Left forelimb (tissue), 1 donor: ENCODE data around the gene IFIT1.
"Not testable (repeated sequence)": the region's sequence is repeated elsewhere in the genome, so short reads cannot be mapped to it uniquely, and the experiment has no call there.

Experiments
- DNase-seq: peaks from one replicate; pipeline ENCODE4 v3.0.0-alpha.2; 2018; ENCODE audit warnings: low spot score

Gene IFIT1, protein sequence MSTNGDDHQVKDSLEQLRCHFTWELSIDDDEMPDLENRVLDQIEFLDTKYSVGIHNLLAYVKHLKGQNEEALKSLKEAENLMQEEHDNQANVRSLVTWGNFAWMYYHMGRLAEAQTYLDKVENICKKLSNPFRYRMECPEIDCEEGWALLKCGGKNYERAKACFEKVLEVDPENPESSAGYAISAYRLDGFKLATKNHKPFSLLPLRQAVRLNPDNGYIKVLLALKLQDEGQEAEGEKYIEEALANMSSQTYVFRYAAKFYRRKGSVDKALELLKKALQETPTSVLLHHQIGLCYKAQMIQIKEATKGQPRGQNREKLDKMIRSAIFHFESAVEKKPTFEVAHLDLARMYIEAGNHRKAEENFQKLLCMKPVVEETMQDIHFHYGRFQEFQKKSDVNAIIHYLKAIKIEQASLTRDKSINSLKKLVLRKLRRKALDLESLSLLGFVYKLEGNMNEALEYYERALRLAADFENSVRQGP

GRCh38 chr10:89391907-89392756 lies at the start of gene IFIT1:
IFIT1 (plus strand) TSS chr10:89392623; CDS start chr10:89392713, 90 bp downstream.
- DNase-seq, result no peak

GRCh38 chr10:89343089-89343767 lies 49.2 kb upstream of the IFIT1 start:
- no peak for DNase-seq

DNA sequence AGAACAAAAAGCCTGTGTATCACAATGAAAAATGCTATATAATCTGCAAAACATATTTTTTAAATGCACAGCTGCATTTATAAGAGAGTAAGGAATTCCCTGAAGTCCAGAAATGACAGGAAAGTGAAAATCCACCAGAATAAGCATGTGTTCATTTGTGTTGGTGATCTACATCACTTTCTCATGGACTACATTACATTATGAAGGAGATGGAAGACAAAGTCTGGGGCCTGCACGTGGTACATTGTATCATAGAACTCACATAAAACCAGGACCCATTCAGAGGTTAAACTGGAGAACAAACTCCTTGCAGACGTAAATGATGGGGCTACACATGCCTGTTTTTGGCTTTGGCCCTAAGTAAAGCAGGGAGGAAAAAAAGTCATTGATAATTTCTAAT lies 48.3 kb upstream of the IFIT1 start:
- DNase-seq, result no peak

DNA sequence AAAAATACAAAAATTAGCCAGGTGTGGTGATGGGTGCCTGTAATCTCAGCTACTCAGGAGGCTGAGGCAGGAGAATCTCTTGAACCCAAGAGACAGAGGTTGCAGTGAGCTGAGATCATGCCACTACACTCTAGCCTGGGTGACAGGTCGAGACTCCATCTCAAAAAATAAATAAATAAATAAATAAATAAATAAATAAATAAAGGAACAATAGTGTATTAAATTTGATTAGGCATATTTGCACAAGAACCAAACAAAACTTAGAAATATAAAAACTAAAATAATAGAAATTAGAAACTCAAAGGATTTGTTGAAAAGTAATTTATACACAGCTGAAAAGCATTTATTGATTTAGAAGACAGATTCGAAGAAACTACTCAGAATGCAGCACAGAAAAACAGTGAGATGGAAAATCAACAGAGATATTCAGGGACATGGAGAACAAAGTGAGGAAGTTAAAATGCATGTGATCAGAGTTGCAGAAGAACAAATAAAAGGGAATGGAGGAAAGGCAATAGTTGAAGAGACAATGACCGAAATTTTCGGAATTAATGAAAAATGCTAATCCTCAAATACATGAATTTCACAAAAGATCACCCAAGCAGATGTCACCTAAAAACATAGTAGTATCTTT lies 46.9 kb upstream of the IFIT1 start:
- no peak for DNase-seq

DNA sequence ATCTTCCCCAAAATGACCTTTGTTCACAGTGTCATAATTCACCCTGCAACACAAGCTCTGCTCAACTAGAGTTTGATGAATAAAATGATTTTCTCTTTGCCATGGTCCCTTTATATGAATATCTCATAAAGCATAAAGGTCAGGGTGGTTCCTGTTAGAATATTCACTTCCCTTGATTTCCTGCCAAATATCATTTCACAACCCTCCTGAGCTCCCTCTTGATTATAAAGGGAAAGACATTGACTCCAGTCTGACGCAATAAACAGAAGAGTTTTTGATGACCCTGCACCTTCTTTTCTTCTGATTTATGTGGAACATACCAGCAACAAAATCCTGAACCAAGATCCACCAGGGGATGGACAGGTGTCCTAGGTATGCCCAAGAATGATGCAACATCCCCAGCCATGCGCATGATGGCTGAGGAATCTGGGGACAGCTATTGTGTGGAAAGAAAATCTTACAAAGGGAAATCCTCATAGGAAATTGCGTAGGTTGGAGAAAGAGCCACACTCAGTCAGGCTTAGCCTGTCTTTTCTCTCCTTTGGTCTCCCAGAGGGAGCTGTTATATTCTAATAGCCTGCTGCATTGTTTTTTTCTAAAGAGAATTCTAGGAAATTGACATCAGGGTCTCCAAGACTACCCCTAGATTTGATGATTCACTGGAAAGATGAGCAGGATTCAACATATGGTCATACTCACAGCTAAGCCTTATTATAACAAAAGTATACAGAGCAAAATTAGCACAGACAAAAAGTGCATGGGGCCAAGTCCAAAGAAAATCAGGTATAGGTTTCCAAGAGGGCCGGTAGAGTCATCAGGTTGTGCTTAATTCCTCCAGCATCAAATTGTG lies 45.8 kb upstream of the IFIT1 start:
- DNase-seq, result no peak

GRCh38 chr10:89347701-89348457 lies 44.5 kb upstream of the IFIT1 start:
- no peak for DNase-seq

GRCh38 chr10:89348481-89348880 lies 43.9 kb upstream of the IFIT1 start:
- DNase-seq, result no peak

- no peak for DNase-seq
Observed at GRCh38 chr10:89348975-89349374, 43.4 kb upstream of the IFIT1 start.

GRCh38 chr10:89350631-89351315 lies 41.6 kb upstream of the IFIT1 start:
- DNase-seq, result not testable (repeated sequence)

DNA sequence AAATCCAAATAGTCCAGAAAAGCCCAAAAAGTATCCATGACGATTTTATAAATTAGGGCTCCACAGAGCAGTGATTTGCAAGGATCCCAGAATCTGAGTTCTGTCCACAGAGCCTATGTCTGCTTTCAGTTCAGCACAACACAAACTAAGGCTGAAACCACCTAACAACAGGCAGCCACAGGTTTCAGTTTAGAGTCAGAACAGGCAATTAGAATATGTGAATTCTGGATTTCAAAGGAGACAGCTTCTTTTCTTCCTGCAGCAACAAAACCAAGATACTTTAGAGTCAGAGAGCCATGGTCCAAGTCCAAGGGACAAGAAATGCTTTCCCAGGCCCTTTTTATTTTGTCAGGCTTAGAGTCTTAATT lies 41.0 kb upstream of the IFIT1 start:
- no peak for DNase-seq

GRCh38 chr10:89351780-89352597 lies 40.4 kb upstream of the IFIT1 start:
- no peak for DNase-seq

- no peak for DNase-seq
Observed at GRCh38 chr10:89352802-89353201, 39.6 kb upstream of the IFIT1 start.

DNA sequence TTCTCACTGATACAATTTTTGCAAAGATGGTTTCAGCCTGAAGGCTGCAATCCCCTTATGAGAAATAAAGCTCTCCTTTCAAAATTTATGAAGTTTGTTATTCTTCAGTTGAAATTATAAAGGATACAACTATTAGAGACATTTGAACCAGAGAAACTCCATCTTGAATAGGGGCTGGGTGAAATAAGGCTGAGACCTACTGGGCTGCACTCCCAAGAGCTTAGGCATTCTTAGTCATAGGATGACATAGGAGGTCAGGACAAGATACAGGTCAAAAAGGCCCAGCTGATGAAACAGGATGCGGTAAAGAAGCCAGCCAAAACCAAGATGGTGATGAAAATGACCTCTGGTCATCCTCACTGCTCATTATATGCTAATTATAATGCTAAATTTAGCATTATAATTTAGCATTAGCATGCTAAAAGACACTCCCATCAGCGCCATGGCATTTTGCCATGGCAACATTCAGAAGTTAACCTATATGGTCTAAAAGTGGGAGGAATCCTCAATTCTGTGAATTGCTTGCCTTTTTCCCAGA lies 37.0 kb upstream of the IFIT1 start:
- no peak for DNase-seq

DNA sequence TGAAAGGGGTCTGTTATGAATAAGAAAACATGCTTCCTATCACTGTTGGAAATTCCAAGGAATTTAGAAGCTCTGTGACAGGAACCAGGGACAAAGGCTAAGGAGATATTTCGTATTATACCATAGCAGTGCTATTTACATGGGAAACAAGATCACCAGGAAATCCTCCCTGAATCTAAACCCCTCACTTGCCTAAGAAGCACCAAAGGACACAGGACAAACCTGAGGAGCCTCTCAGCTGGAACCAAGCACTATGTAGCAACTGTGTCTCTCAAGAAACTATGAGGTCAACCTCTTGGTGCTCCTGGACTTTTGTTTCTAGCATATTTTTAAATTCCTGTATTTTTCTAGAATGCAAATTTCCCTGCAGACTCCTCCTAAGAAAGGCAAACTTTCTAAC lies 35.3 kb upstream of the IFIT1 start:
- DNase-seq, result no peak

GRCh38 chr10:89357975-89358374 lies 34.4 kb upstream of the IFIT1 start:
- DNase-seq, result no peak

GRCh38 chr10:89360157-89360556 lies 32.3 kb upstream of the IFIT1 start:
- no peak for DNase-seq

- DNase-seq, result no peak
Observed at GRCh38 chr10:89362929-89363328, 29.5 kb upstream of the IFIT1 start.

- no peak for DNase-seq
Observed at GRCh38 chr10:89363729-89364442, 28.5 kb upstream of the IFIT1 start.
